Choroid plexus epithelial cell (primary cell): Measurements from ENCODE around the gene NDRG3.

ENCODE experiments used
- DNase-seq: peaks from one replicate; pipeline ENCODE4 v3.0.0-alpha.2; 2010; ENCODE audit warnings: low read depth
- H3K4me3 ChIP-seq: 2 replicates; pipeline ENCODE4 v1.5.1; 2011; ENCODE audit warnings: low read depth, mild to moderate bottlenecking, control low read depth, low read length, moderate library complexity
- CTCF ChIP-seq: conservative IDR thresholded peaks from 2 replicates; pipeline ENCODE4 v1.5.1; 2011; ENCODE audit warnings: low read depth, mild to moderate bottlenecking, control low read depth, inconsistent platforms, low read length, moderate library complexity

NDRG3 gene

GRCh38 chr20:36744243-36744642 is 1.6 kb downstream of the NDRG3 start:
- no peak overlapping the region for H3K4me3 ChIP-seq
- TF ChIP-seq CTCF = no peak
- no peak for DNase-seq

- no peak for DNase-seq
- H3K4me3 ChIP-seq = no peak overlapping the region
- TF ChIP-seq CTCF = no peak
Observed at GRCh38 chr20:36742558-36742957, 3.3 kb downstream of the NDRG3 start.

- DNase-seq = no peak
- H3K4me3 ChIP-seq = no peak overlapping the region
- no peak for TF ChIP-seq CTCF
Observed at GRCh38 chr20:36741072-36741471, 4.8 kb downstream of the NDRG3 start.

- no peak for TF ChIP-seq CTCF
- DNase-seq = no peak
- no peak overlapping the region for H3K4me3 ChIP-seq
Observed at GRCh38 chr20:36737183-36737499, 8.7 kb downstream of the NDRG3 start.

GRCh38 chr20:36736451-36737182 is 9.3 kb downstream of the NDRG3 start:
- TF ChIP-seq CTCF = no peak

GRCh38 chr20:36732456-36732855 is 13.4 kb downstream of the NDRG3 start:
- TF ChIP-seq CTCF = no peak
- no peak overlapping the region for H3K4me3 ChIP-seq
- DNase-seq = no peak

More at GRCh38 chr20:36736451-36737182, 9.3 kb downstream of the NDRG3 start:
- no peak for DNase-seq
- no peak overlapping the region for H3K4me3 ChIP-seq

GRCh38 chr20:36728986-36729385 is 16.9 kb downstream of the NDRG3 start:
- TF ChIP-seq CTCF = peak; percentile 35
- DNase-seq = peak; percentile 59

More at GRCh38 chr20:36728986-36729385, 16.9 kb downstream of the NDRG3 start:
- H3K4me3 ChIP-seq = no peak overlapping the region
